A172 (cell line): ENCODE results near the gene MBD4. TPM values are rescaled to one million over a fixed set of nuclear protein-coding genes. Genes with fewer than 3 reads are reported as not detected.

Experiments used
- DNase-seq: peaks from one replicate; pipeline ENCODE4 v3.0.0-alpha.2; 2015; ENCODE audit warnings: low spot score
- total RNA-seq: library from RNA; depleted of rRNA; stranded (reverse); fragments of >200 nt; shearing (Covaris generic); gene quantifications from 2 replicates; pipeline ENCODE4 v1.2.3, GENCODE V29; 2014; rRNA removed

Gene MBD4
- total RNA-seq, 1 experiment from 2014 or later = 63.0 TPM

- DNase-seq = peak; percentile 40
These were observed 57.4 kb downstream of the MBD4 start for GRCh38 chr3:129382366-129382765.

Other genes starting within 250 kb of the MBD4 start
- gene COPG1, start 190.3 kb downstream of the MBD4 start, total RNA-seq = 296 and 315 TPM in 2 replicates
- gene HMCES, start 161.1 kb downstream of the MBD4 start, total RNA-seq = 97.1 and 121 TPM in 2 replicates
- gene EFCAB12, start 11.3 kb downstream of the MBD4 start, total RNA-seq = 0.05 and 0.10 TPM in 2 replicates
- gene IFT122, start 276 bp upstream of the MBD4 start, total RNA-seq = 21.5 and 22.3 TPM in 2 replicates
- not detected in 2 replicates for gene RHO, start 88.7 kb upstream of the MBD4 start, total RNA-seq
- gene H1-8, start 103.2 kb upstream of the MBD4 start, total RNA-seq = not detected in 2 replicates
- gene PLXND1, start 166.7 kb upstream of the MBD4 start, total RNA-seq = 210 and 219 TPM in 2 replicates